Hepatocyte (in vitro differentiated cells): Measurements from ENCODE around the gene INSIG1.

Source experiments
- CTCF ChIP-seq: fragments of 200-600 bp; sonication (generic); IDR thresholded peaks from 2 replicates; pipeline ENCODE4 v1.5.1; 2016; ENCODE audit warnings: antibody characterized with exemption, mild to moderate bottlenecking; ENCODE audit not compliant: poor library complexity
- EZH2 ChIP-seq: fragments of 200-600 bp; sonication (generic); IDR thresholded peaks from 2 replicates; pipeline ENCODE4 v1.6.1; 2016; ENCODE audit warnings: antibody characterized with exemption, mild to moderate bottlenecking, borderline replicate concordance
- EZH2phosphoT487 ChIP-seq: fragments of 200-600 bp; sonication (generic); IDR thresholded peaks from one replicate; pipeline ENCODE4 v1.6.1; 2018; ENCODE audit warnings: antibody characterized with exemption, mild to moderate bottlenecking, low read depth, moderate library complexity; ENCODE audit not compliant: unreplicated experiment, severe bottlenecking

- TF ChIP-seq CTCF (no peak), EZH2 (no peak), EZH2phosphoT487 (no peak)
These were observed 15.4 kb downstream of the INSIG1 start for GRCh38 chr7:155313096-155313495.
